Right lobe of liver (tissue), 4 donors: ENCODE results near the gene BLOC1S5.

Experiments
- POLR2A ChIP-seq: fragments of 450-650 bp; IDR thresholded peaks from one replicate; pipeline ENCODE4 v1.6.1; 2017; ENCODE audit warnings: antibody characterized with exemption, mild to moderate bottlenecking
- TF ChIP-seq, protein P1 (sequence below), 4 donors: fragments of 200-600 bp in 3 of 4; fragments of 450-650 bp in 1 of 4; IDR thresholded peaks; one replicate each; pipeline versions ENCODE4 v1.5.1 to v1.8.0; 2016 to 2022; ENCODE audit warnings: antibody characterized with exemption in 4 of 4, mild to moderate bottlenecking in 2 of 4
- donor health status: DM: no; HTN: no; CAD: no.
- donor health status: DM: no; HTN: no; CAD: no.
- donor health status: DM: no; HTN: yes; CAD: no.

DNA sequence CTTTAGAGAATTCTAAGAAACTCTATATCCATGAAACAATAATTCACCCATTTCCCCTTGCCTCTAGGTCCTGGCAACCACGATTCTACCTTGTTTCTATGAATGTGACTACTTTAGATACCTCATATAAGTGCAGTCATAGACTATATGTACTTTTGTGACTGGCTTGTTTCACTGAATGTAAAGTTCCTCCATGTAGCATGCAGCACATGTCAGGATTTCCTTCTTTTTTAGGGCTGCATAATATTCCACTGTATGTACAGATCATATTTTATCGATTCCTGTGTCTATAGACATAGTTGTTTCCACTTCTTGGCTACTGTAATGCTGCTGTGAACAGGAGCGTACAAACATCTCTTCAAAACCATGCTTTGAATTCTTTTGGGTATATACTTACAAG lies 26.5 kb upstream of the BLOC1S5 start:
- TF ChIP-seq, protein P1, sequence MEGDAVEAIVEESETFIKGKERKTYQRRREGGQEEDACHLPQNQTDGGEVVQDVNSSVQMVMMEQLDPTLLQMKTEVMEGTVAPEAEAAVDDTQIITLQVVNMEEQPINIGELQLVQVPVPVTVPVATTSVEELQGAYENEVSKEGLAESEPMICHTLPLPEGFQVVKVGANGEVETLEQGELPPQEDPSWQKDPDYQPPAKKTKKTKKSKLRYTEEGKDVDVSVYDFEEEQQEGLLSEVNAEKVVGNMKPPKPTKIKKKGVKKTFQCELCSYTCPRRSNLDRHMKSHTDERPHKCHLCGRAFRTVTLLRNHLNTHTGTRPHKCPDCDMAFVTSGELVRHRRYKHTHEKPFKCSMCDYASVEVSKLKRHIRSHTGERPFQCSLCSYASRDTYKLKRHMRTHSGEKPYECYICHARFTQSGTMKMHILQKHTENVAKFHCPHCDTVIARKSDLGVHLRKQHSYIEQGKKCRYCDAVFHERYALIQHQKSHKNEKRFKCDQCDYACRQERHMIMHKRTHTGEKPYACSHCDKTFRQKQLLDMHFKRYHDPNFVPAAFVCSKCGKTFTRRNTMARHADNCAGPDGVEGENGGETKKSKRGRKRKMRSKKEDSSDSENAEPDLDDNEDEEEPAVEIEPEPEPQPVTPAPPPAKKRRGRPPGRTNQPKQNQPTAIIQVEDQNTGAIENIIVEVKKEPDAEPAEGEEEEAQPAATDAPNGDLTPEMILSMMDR (IDR thresholded peaks at IDR 0.05) = no peak
- no peak for TF ChIP-seq POLR2A
